T-cell (primary cell): ENCODE results near the gene FUOM. TPM values are rescaled to one million over a fixed set of nuclear protein-coding genes. Genes with fewer than 3 reads are reported as not detected.
"Not testable (repeated sequence)": the region's sequence is repeated elsewhere in the genome, so short reads cannot be mapped to it uniquely, and the experiment has no call there.

Experiments
- ATAC-seq, 4 experiments: fragments of 200-7000 bp in 3 of 4; fragments of 150-1000 bp in 1 of 4; cut with Tn5 transposase; replicated peaks in 1 of 4; 1 replicate in 3 of 4; 2 replicates in 1 of 4; pipeline ENCODE4 v1.10.0; 2021; ENCODE audit warnings: moderate library complexity in 3 of 4, mild to moderate bottlenecking in 2 of 4, moderate number of reproducible peaks in 1 of 4
- CTCF ChIA-PET, 2 donors: fragments of 300-600 bp; sonication (Branson Sonifier 250); formaldehyde crosslinking; loops; one replicate each; lab custom pipeline; 2022; ENCODE audit warnings: antibody characterized with exemption in 2 of 2; lab: Charles Lee
- POLR2A ChIA-PET, 2 donors: fragments of 300-600 bp; sonication (Branson Sonifier 250); formaldehyde crosslinking; loops; one replicate each; lab custom pipeline; 2022; ENCODE audit warnings: antibody characterized with exemption in 2 of 2; lab: Charles Lee
- DNase-seq, 35 experiments: peaks; one replicate each; pipeline versions ENCODE4 v3.0.0 to v3.0.0-alpha.2; 2013 to 2023
- H3K27ac ChIP-seq: one replicate; pipeline ENCODE4 v1.5.1; 2013; ENCODE audit warnings: low read length
- H3K27me3 ChIP-seq, 2 experiments: replicated peaks in 1 of 2; 1 replicate in 1 of 2; 2 replicates in 1 of 2; pipeline versions ENCODE4 v1.6.1 to v1.7.0; 2013; ENCODE audit warnings: low read length in 1 of 2, mixed read lengths in 1 of 2; ENCODE audit not compliant: control insufficient read depth in 2 of 2, insufficient read depth in 2 of 2; ENCODE audit errors: extremely low read depth in 1 of 2
- H3K36me3 ChIP-seq, 2 donors: 1 replicate in 1 of 2; 2 replicates in 1 of 2; pipeline versions ENCODE4 v1.6.1 to v1.7.0; 2013; ENCODE audit warnings: low read length in 1 of 2; ENCODE audit not compliant: control insufficient read depth in 2 of 2, insufficient read depth in 1 of 2; ENCODE audit errors: extremely low read depth in 1 of 2
- H3K4me1 ChIP-seq, 2 experiments: 1 replicate in 1 of 2; 2 replicates in 1 of 2; pipeline versions ENCODE4 v1.6.1 to v1.7.0; 2013; ENCODE audit warnings: low read length in 2 of 2, mixed read lengths in 1 of 2; ENCODE audit not compliant: insufficient read depth in 2 of 2, control insufficient read depth in 1 of 2; ENCODE audit errors: extremely low read depth in 1 of 2
- H3K4me3 ChIP-seq, 2 donors: 1 replicate in 1 of 2; 2 replicates in 1 of 2; pipeline versions ENCODE4 v1.5.1 to v1.7.0; 2013; ENCODE audit warnings: mild to moderate bottlenecking in 2 of 2, low read length in 1 of 2, moderate library complexity in 1 of 2; ENCODE audit not compliant: control insufficient read depth in 1 of 2; ENCODE audit errors: extremely low read depth in 1 of 2
- H3K9me3 ChIP-seq: 2 replicates; pipeline ENCODE4 v1.7.0; 2013
- H3K27ac Mint-ChIP-seq, 2 donors: one replicate each; pipeline ENCODE4 v1.8.0; 2020 to 2021; ENCODE audit warnings: mild to moderate bottlenecking in 2 of 2, mixed read lengths in 2 of 2
- H3K27me3 Mint-ChIP-seq, 2 donors: one replicate each; pipeline ENCODE4 v1.8.0; 2021 to 2022; ENCODE audit warnings: mixed read lengths in 2 of 2
- H3K36me3 Mint-ChIP-seq: one replicate; pipeline ENCODE4 v1.8.0; 2021; ENCODE audit warnings: mixed read lengths
- H3K4me1 Mint-ChIP-seq, 3 donors: one replicate each; pipeline ENCODE4 v1.8.0; 2020 to 2022; ENCODE audit warnings: mixed read lengths in 3 of 3, mild to moderate bottlenecking in 1 of 3
- H3K4me3 Mint-ChIP-seq, 3 donors: one replicate each; pipeline ENCODE4 v1.8.0; 2020 to 2022; ENCODE audit warnings: mild to moderate bottlenecking in 3 of 3, mixed read lengths in 3 of 3, moderate library complexity in 3 of 3
- H3K9me3 Mint-ChIP-seq, 3 donors: one replicate each; pipeline ENCODE4 v1.8.0; 2020 to 2022; ENCODE audit warnings: mixed read lengths in 3 of 3
- WGBS: methylation state at CpG from one replicate; pipeline ENCODE4 v1.1.5; 2013; ENCODE audit warnings: missing lambda C conversion rate; ENCODE audit not compliant: insufficient coverage; 5-methylcytosine and 5-hydroxymethylcytosine counted together
- total RNA-seq, 35 experiments: library from RNA in 6 of 35; stranded (reverse) in 6 of 35; fragments of 120-200 nt in 1 of 35; gene quantifications; one replicate each; pipeline versions ENCODE4 v1.2.1 to v1.2.4 and lab custom pipeline; 2013 to 2026

The FUOM gene
- total RNA-seq, 5 donors from 2014 or later (not counting 1 experiment from before 2014, with no cell fraction given): 9.4 to 30.3 (median 26.9) TPM

DNA sequence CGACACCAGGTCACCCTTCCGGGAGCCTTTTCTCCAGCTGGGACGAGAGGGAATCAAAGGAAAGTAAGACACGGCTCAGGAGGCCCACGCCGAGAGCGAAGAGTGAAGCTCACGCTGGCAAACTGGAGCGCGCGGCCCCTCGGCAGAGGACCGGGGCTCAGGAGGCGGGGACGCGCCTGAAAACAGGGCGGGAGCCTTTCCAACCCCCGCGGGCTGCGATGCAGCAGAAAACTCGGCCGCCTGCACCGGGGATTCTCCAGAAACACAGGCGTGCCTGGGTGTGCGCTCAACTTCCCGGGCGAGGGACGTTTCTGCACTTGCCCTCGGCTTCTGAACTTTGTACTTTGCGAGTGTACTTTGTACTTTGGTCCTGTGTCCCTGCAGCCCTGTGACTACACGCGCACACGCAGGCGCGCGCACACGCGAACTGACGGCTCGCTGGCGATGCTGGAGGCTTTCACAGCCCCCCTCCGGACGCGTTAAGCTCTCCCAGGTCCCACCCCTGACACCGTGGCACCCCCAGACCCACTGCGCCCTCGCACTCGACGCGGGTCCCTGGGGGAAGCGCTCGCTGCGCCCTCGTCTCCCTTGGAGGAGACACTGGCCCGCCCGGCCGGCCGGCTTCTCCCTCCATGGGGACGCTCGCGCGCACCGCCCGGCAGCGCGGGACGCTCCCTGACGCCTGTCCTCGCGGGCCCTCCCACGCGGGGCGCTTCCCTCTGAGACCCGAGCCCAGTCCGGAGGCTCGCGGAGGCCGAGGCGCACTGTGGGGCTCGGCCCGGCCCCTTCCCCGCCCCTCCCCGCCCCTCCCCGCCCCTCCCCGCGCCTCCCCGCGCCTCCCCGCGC, 20.7 kb upstream of the FUOM start:
- CTCF ChIA-PET: no interaction called here
- POLR2A ChIA-PET: interaction anchor here (0.7 to 1.1 kb wide), 2 partner anchors 11 to 58 kb away, joined by 3 read pairs; no protein-coding TSS in a partner anchor
- peak in 32 of 35 experiments; percentile 18 to 72 (median 48) for DNase-seq
- H3K9me3 ChIP-seq: no peaks in the 10 kb centered on the region
- Mint-ChIP-seq H3K27ac (peak overlapping the region; percentile 49 to 64), H3K4me1 (peaks cover 6 to 24% (median 16%) of the 10 kb centered on the region in 3 donors), H3K27me3 (no peaks in the 10 kb centered on the region), H3K4me3 (peak overlapping the region; percentile 73 to 88 (median 83)), H3K36me3 (peaks cover 5% of the 10 kb centered on the region), H3K9me3 (no peaks in the 10 kb centered on the region)
- H3K27me3 ChIP-seq: peaks cover 0 to 5% of the 10 kb centered on the region in 2 experiments
- under 1% methylated on average over 70 of the region's 90 CpGs for WGBS
- H3K4me3 ChIP-seq: peak overlapping the region; percentile 74 to 87
- peaks cover 3 to 28% of the 10 kb centered on the region in 2 experiments for H3K4me1 ChIP-seq
- no peaks in the 10 kb centered on the region for H3K36me3 ChIP-seq
- ATAC-seq: peak; percentile 67 to 78 (median 70)
- H3K27ac ChIP-seq: no peak overlapping the region

DNA sequence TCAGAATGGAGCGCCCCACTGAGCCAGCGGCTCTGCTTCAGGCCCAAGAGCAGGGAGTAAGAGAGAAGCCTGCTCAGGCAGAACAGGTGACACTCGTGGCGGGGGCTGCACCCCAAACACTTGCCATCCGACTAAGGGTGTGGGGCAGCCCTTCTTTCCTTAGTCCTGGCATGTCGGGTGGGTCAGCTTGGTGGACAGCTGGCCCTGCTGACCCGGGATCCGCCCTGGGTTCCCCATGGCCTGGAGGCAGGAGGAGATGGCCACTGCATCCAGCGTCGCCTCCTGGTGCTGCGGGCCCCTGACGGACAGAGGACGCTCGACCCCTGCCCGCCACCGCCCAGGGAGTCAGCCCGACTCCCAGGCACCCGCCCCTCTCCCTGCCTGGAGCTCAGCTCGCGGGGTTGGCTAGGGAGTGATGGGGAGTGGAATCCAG, 20.0 kb upstream of the FUOM start:
- Histone ChIP-seq H3K4me1 (peaks cover 3 to 28% of the 10 kb centered on the region in 2 experiments), H3K4me3 (peak overlapping the region; percentile 74 to 87), H3K27me3 (peaks cover 0 to 5% of the 10 kb centered on the region in 2 experiments), H3K36me3 (no peaks in the 10 kb centered on the region), H3K27ac (no peak overlapping the region), H3K9me3 (no peaks in the 10 kb centered on the region)
- no peak for DNase-seq
- H3K36me3 Mint-ChIP-seq: peaks cover 5% of the 10 kb centered on the region
- no peak for ATAC-seq
- 46% methylated on average over 11 of the region's 20 CpGs for WGBS
- peaks cover 6 to 25% (median 16%) of the 10 kb centered on the region in 3 donors for H3K4me1 Mint-ChIP-seq
- peak overlapping the region in 1 of 2 donors; percentile 64 for H3K27ac Mint-ChIP-seq
- no peaks in the 10 kb centered on the region for H3K9me3 Mint-ChIP-seq
- H3K27me3 Mint-ChIP-seq: no peaks in the 10 kb centered on the region
- ChIA-PET POLR2A (interaction anchor here in 1 of 2 donors (1.1 kb wide), 1 partner anchor 12 kb away, joined by 3 read pairs; no protein-coding TSS in a partner anchor), CTCF (no interaction called here)
- H3K4me3 Mint-ChIP-seq: peak overlapping the region; percentile 73 to 88 (median 83)

DNA sequence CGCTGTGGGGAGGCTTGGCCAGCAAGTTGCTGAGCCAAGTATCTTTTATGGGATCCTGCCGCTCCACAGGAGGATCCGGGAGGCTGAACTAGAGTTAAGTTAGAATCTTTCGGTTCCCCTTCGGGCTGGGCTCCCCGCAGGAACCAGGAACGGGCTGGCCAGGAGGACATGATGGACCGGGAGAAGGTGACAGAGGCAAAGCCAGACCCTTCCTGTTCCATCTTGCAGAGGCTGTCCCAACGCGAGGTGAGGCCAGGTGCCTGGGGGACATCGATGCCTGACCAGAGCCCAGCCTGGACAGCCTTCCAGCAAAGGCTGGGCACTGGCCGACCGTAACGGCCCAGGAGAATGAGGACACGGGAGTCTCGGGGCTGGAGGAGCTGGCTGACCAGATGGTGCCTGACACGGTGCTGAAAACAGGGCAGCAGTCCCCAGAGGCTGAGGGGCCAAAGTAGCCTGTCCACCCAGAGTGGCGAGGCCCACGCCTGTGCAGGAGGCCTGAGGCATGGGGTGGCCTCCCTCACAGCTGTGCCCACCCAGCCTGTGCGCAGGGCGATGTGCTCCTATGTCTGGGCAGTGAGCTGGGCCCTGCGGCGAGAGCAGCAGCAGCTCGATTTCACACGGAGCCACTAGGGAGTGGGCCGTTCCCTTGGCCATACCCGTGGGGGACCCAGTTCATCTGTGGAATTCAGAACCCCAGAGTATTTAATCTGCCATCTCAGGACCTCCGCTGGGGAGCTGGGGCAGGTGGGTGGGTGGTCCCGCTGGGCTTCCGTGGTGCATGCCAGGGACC, 19.4 kb upstream of the FUOM start:
- Histone ChIP-seq H3K9me3 (no peaks in the 10 kb centered on the region), H3K27ac (no peak overlapping the region), H3K4me3 (no peak overlapping the region), H3K36me3 (no peaks in the 10 kb centered on the region), H3K4me1 (peaks cover 3 to 34% of the 10 kb centered on the region in 2 experiments), H3K27me3 (peaks cover 0 to 5% of the 10 kb centered on the region in 2 experiments)
- peak overlapping the region; percentile 51 to 73 (median 73) for H3K4me3 Mint-ChIP-seq
- WGBS: 97% methylated on average over 30 of the region's 30 CpGs
- POLR2A ChIA-PET: interaction anchor here in 1 of 2 donors (1.1 kb wide), 1 partner anchor 12 kb away, joined by 3 read pairs; no protein-coding TSS in a partner anchor
- DNase-seq (no peak), ATAC-seq (no peak)
- no peaks in the 10 kb centered on the region for H3K27me3 Mint-ChIP-seq
- peaks cover 6 to 25% (median 16%) of the 10 kb centered on the region in 3 donors for H3K4me1 Mint-ChIP-seq
- H3K27ac Mint-ChIP-seq: no peak overlapping the region
- H3K9me3 Mint-ChIP-seq: no peaks in the 10 kb centered on the region
- CTCF ChIA-PET: no interaction called here
- peaks cover 5% of the 10 kb centered on the region for H3K36me3 Mint-ChIP-seq

DNA sequence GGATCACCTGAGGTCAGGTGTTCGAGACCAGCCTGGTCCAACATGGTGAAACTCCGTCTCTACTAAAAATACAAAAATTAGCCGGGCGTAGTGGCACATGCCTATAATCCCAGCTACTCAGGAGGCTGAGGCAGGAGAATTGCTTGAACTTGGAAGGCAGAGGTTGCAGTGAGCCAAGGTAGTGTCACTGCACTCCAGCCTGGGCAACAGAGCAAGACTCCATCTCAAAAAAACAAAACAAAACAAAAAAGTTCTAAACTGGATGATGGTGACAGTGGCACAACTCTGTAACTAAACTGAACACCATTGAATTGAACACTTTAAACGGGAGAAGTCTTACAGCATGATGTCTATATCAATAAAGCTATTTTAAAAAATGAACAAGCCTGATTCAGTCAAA, 18.4 kb upstream of the FUOM start:
- DNase-seq, H3K9me3 Mint-ChIP-seq, CTCF ChIA-PET, H3K9me3 ChIP-seq, POLR2A ChIA-PET, H3K27me3 ChIP-seq, H3K27ac ChIP-seq, H3K4me3 ChIP-seq, H3K27me3 Mint-ChIP-seq, H3K36me3 Mint-ChIP-seq, H3K36me3 ChIP-seq, ATAC-seq: not testable (repeated sequence)
- H3K4me1 Mint-ChIP-seq: peaks cover 6 to 24% (median 14%) of the 10 kb centered on the region in 3 donors
- peak overlapping the region in 1 of 2 donors; percentile 36 for H3K27ac Mint-ChIP-seq
- H3K4me3 Mint-ChIP-seq: peak overlapping the region; percentile 32 to 73 (median 73)
- WGBS: 100% methylated on average over 1 of the region's 5 CpGs
- H3K4me1 ChIP-seq: peaks cover 3 to 38% of the 10 kb centered on the region in 2 experiments

DNA sequence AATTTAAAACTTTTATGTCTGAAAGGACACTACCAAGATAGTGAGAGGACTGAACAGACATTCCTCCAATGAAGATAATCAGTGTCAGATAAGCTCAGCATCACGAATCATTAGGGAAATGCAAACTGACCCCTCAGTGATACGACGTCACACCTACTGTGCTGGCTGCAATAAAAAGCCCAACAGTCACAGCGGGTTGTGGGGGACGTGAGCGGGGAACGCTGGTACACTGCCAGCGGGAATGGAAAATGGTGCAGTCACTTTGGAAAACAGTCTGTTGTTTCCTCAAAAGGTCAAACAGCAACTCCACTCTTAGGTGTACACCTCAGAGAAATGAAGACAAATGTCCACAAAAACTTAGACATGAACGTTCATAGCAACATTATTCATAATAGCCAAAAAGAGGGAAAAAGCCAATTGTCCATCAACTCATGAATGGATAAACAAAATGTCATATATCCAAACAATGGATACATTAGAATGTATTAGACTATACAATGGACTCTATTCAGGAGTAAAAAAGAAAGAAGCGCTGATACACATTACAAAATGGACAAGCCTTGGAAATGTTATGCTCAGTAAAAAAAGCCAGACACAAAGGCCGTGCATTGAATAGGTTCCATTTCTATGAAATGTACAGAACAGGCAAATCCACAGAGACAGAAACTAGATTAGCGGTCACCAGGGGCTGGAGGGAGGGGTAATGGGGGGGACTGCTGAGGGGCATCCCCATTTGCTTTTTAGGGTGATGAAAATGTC, 17.7 kb upstream of the FUOM start:
- H3K36me3 ChIP-seq: no peaks in the 10 kb centered on the region
- no peaks in the 10 kb centered on the region for H3K9me3 ChIP-seq
- no peak overlapping the region for H3K27ac ChIP-seq
- H3K36me3 Mint-ChIP-seq: no peaks in the 10 kb centered on the region
- POLR2A ChIA-PET: interaction anchor here in 1 of 2 donors (0.8 kb wide), 1 partner anchor 14 kb away, joined by 3 read pairs; no protein-coding TSS in a partner anchor
- no peak for ATAC-seq
- CTCF ChIA-PET: interaction anchor here in 1 of 2 donors (0.6 kb wide), 1 partner anchor 45 kb away, joined by 3 read pairs; no protein-coding TSS in a partner anchor
- H3K27me3 ChIP-seq: peaks cover 0 to 5% of the 10 kb centered on the region in 2 experiments
- DNase-seq: no peak
- WGBS: 96% methylated on average over 10 of the region's 12 CpGs
- H3K4me1 ChIP-seq: peaks cover 3 to 38% of the 10 kb centered on the region in 2 experiments
- no peaks in the 10 kb centered on the region for H3K27me3 Mint-ChIP-seq
- H3K4me3 ChIP-seq: no peak overlapping the region
- H3K4me1 Mint-ChIP-seq: peaks cover 6 to 24% (median 12%) of the 10 kb centered on the region in 3 donors
- H3K9me3 Mint-ChIP-seq: no peaks in the 10 kb centered on the region
- no peak overlapping the region for H3K27ac Mint-ChIP-seq
- H3K4me3 Mint-ChIP-seq: peak overlapping the region; percentile 47 to 56 (median 48)
